Measurements from ENCODE around the gene AATF. TPM values are rescaled to one million over a fixed set of nuclear protein-coding genes. Genes with fewer than 3 reads are reported as not detected.
"Not testable (repeated sequence)": the region's sequence is repeated elsewhere in the genome, so short reads cannot be mapped to it uniquely, and the experiment has no call there.

AATF gene
- total RNA-seq, 1 donor from 2014 or later, result 48.0 TPM

DNA sequence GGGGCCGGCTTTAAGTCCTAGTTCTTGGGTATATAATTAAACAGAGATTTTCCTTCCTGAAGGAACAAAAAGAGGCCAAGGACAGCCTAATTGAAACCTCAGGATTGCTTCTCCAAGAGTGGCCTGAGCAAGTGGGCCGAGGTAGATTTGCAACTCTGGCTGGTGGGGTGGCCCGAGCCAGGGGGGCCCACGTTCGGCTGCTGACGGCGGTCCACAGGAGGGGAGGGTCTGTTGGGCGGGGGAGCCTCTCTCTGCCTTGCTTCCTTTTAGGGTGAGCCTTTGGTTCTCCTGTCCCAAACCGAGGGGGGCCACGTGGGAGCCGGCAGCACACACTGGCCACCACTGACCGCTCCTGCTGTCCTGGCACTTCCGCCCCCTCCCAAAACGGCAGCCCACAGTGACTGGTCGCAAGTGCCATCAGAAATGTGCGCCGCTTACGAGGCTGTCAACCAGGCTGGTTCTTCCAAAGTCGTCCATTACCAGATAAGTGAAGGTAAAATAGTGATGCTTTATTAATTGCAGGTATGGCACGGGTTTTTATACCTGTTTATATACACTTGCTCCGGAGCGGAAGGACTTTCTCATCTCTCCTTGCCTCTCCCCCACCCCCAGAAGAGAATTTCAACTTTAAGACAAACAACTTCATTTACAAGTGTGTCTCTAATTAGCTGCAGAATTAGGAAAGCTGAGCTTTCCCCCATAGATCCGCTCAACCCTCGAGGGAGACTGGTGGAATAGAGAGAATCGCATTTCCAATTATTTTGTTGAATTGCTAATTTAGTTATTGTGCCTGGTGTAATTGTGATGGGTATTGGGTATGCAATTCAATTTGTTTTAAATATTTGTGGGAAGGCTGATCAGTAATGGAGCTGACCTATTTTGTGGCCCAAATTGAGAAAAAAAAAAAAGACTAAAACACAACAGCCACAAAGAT, 117.8 kb downstream of the AATF start:
- Mint-ChIP-seq H3K27ac (no peak overlapping the region), H3K9me3 (no peaks in the 10 kb centered on the region), H3K27me3 (peaks cover 31% of the 10 kb centered on the region), H3K4me1 (ENCODE audit: unreplicated experiment) (peaks cover 12% of the 10 kb centered on the region), H3K36me3 (no peaks in the 10 kb centered on the region), H3K4me3 (no peak overlapping the region)
- no peak for DNase-seq (ENCODE audit: extremely low spot score, unreplicated experiment)
- TF ChIP-seq, protein P1, sequence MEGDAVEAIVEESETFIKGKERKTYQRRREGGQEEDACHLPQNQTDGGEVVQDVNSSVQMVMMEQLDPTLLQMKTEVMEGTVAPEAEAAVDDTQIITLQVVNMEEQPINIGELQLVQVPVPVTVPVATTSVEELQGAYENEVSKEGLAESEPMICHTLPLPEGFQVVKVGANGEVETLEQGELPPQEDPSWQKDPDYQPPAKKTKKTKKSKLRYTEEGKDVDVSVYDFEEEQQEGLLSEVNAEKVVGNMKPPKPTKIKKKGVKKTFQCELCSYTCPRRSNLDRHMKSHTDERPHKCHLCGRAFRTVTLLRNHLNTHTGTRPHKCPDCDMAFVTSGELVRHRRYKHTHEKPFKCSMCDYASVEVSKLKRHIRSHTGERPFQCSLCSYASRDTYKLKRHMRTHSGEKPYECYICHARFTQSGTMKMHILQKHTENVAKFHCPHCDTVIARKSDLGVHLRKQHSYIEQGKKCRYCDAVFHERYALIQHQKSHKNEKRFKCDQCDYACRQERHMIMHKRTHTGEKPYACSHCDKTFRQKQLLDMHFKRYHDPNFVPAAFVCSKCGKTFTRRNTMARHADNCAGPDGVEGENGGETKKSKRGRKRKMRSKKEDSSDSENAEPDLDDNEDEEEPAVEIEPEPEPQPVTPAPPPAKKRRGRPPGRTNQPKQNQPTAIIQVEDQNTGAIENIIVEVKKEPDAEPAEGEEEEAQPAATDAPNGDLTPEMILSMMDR (conservative IDR thresholded peaks at IDR 0.05), result no peak

DNA sequence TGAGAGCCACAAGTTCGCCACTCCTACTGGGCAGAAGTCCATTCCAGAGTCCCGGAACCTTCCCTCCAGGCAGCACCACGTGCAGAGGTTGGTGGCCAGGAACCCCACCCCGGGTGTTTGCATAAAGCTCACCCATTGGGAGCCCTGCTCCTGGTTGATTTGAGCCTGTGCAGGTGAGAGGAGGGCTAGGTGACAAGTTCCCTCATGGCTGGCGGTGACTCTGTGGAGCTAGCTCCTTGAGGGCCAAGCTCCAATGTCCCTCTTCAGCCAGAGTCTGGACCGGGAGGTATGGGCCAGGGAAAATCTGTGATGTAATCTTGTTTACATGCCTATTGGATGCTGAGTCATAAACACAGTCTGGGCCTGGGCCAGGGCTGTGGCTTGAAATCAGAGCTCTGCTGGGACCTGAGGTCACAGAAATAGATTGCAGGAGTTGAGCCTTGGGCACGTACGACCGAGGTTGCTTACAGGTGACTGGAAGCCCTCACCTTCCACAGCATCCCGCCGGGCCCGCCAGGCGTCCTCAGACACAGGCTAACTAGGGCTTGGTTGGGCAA, 118.9 kb downstream of the AATF start:
- H3K4me1 Mint-ChIP-seq (ENCODE audit: unreplicated experiment), result peaks cover 12% of the 10 kb centered on the region
- no peaks in the 10 kb centered on the region for H3K9me3 Mint-ChIP-seq
- H3K27me3 Mint-ChIP-seq, result peaks cover 31% of the 10 kb centered on the region
- H3K27ac Mint-ChIP-seq, result no peak overlapping the region
- DNase-seq (ENCODE audit: extremely low spot score, unreplicated experiment), result no peak
- no peak overlapping the region for H3K4me3 Mint-ChIP-seq
- no peaks in the 10 kb centered on the region for H3K36me3 Mint-ChIP-seq
- TF ChIP-seq, protein P1 (conservative IDR thresholded peaks at IDR 0.05), result no peak

DNA sequence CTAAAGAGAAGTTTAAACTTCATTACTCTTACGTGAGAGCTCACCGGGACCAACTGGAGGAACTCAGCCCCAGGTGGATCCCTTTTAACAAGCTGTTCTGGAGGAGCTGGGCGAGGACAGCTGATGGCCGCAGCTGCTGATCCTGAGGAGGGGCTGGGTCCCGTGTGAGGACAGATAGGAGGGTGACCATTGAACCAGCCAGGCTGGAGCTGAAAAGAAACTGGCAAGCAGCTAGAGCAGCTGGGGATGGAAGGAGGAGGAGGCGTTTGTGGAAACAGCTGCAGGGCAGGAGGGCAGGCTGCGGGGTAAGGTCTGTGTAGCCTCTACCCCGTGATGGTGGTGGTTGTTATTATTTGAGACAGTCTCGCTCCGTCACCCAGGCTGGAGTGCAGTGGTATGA, 119.5 kb downstream of the AATF start:
- Mint-ChIP-seq H3K27me3 (peaks cover 31% of the 10 kb centered on the region), H3K9me3 (no peaks in the 10 kb centered on the region), H3K36me3 (no peaks in the 10 kb centered on the region), H3K27ac (no peak overlapping the region), H3K4me3 (no peak overlapping the region), H3K4me1 (ENCODE audit: unreplicated experiment) (peaks cover 12% of the 10 kb centered on the region)
- DNase-seq (ENCODE audit: extremely low spot score, unreplicated experiment), result no peak
- TF ChIP-seq, protein P1 (conservative IDR thresholded peaks at IDR 0.05), result no peak

GRCh38 chr17:37069087-37069486, 120.3 kb downstream of the AATF start:
- Mint-ChIP-seq H3K27ac (no peak overlapping the region), H3K27me3 (peaks cover 31% of the 10 kb centered on the region), H3K4me3 (no peak overlapping the region), H3K4me1 (ENCODE audit: unreplicated experiment) (peaks cover 11% of the 10 kb centered on the region), H3K9me3 (no peaks in the 10 kb centered on the region), H3K36me3 (no peaks in the 10 kb centered on the region)
- DNase-seq (ENCODE audit: extremely low spot score, unreplicated experiment), result no peak
- TF ChIP-seq, protein P1 (conservative IDR thresholded peaks at IDR 0.05), result no peak

DNA sequence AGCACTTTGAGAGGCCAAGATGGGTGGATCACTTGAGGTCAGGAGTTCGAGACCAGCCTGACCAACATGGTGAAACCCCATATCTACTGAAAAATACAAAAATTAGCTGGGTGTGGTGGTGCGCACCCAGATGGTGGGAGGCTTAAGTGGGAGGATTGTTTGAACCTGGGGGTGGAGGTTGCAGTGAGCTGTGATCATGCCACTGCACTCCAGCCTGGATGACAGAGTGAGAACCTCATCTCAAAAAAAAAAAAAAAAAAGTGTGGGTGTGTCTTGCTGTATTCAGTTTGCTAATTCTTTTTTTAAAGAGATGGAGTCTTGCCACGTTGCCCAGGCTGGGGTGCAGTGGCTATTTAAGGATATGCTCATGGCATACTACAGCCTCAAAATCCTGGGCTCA, 124.7 kb downstream of the AATF start:
- H3K4me3 Mint-ChIP-seq, result not testable (repeated sequence)

DNA sequence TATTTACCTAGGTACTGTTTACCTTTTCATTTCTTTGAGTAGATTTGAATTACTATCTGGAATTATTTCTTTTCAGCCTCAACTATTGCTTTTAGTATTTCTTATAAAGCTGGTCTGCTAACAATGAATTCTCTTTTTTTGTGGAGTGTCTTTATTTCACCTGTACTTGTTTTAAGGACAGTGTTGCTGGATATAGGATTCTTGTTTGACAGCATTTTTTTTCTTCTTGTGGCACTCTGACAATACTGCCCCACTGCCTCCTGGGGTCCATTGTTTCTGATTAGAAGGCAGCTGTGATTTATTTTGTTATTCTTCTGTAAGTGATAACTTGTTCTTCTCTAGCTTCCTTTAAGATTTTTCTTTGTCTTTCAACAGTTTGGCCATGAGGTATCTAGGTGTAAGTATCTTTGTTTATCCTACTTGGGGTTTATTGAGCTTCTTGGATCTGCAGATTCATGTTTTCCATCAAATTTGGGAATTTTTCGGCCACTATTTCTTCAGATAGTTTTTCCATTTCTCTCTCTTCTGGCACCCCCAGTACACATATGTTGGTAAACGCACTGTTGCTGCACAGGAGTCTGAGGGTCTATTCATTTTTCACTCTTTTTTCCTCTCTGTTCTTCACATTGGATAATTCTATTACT, 130.4 kb downstream of the AATF start:
- peaks cover 6% of the 10 kb centered on the region for H3K9me3 Mint-ChIP-seq
- H3K4me3 Mint-ChIP-seq, result no peak overlapping the region
- TF ChIP-seq, protein P1 (conservative IDR thresholded peaks at IDR 0.05), result no peak
- DNase-seq (ENCODE audit: extremely low spot score, unreplicated experiment), result no peak
- H3K27ac Mint-ChIP-seq, result no peak overlapping the region
- H3K36me3 Mint-ChIP-seq, result no peaks in the 10 kb centered on the region
- no peaks in the 10 kb centered on the region for H3K4me1 Mint-ChIP-seq (ENCODE audit: unreplicated experiment)
- no peaks in the 10 kb centered on the region for H3K27me3 Mint-ChIP-seq

More for the DNA sequence above, 124.7 kb downstream of the AATF start:
- H3K4me1 Mint-ChIP-seq (ENCODE audit: unreplicated experiment); H3K36me3 Mint-ChIP-seq; DNase-seq (ENCODE audit: extremely low spot score, unreplicated experiment); H3K9me3 Mint-ChIP-seq; H3K27ac Mint-ChIP-seq; H3K27me3 Mint-ChIP-seq: not testable (repeated sequence)
